ENCODE measurements around the gene TENT4B. TPM values are rescaled to one million over a fixed set of nuclear protein-coding genes. Genes with fewer than 3 reads are reported as not detected.

The TENT4B gene
- polyA plus RNA-seq, 6 donors from 2014 or later: 3.3 to 8.5 (median 4.6) TPM

DNA sequence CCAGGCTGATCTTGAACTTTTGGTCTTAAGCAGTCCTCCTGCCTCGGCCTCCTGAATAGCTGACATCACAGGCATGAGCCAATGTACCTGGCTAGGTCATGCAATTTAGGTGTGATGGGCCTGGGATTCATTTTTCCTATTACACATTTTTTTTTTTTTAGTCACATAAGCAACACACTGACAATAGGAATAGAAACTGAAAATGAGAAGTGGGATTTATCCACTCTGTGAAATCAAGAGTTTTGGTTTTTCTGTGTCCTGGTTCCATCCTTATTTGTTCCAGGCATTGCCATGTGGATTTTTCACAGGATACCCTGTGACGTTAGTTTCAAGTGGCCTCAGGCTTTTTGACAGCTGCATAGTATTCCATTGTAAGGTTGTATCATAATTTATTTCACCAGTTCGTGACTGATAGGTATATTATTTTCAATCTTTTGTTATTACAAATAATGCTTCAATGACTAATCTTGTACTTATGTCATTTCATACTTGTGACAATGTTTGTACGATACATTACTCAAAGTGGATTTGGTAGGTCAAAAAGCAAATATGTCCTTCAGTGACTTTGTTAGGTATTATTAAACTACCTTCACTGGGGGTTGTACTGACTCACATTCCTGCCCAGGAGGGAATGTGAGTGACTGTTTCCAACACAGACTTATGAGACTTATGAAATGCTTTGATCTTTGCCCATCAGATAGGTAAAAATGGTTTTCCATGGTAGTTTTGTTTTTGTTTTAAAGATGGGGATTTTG lies 123.9 kb downstream of the TENT4B start:
- peak overlapping the region; percentile 78 to 100 (median 96) for H3K27ac Mint-ChIP-seq
- ATAC-seq (ENCODE audit: low read depth in 2 of 2): peak in 1 of 2 donors; percentile 10
- H3K4me3 Mint-ChIP-seq: peak overlapping the region; percentile 65 to 99 (median 82)
- H3K4me1 Mint-ChIP-seq: peaks cover 73 to 97% (median 88%) of the 10 kb centered on the region in 3 donors
- H3K27me3 Mint-ChIP-seq: no peaks in the 10 kb centered on the region
- no peak for DNase-seq
- peaks cover 0 to 3% (median 0%) of the 10 kb centered on the region in 7 donors for H3K9me3 Mint-ChIP-seq
- H3K36me3 Mint-ChIP-seq: peaks cover 4 to 6% of the 10 kb centered on the region in 2 donors

DNA sequence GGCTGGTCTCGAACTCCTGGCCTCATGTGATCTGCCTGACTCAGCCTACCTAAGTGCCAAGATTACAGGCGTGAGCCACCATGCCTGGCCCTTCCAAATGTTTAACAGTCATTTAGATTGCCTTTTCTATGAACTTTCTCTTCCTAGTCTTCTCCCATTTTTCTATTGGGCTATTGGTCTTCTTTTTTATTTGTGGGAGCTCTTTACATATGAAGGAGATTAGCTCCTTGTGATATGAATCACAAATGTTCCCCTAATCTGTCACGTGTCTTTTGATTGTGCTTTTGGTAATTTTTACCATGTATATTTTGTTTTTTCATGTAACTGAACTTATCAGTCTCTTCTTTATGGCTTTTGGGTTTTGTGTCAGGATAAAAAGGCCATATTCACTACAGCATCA lies 125.1 kb downstream of the TENT4B start:
- peak overlapping the region; percentile 24 to 98 (median 86) for H3K4me3 Mint-ChIP-seq
- peak overlapping the region; percentile 89 to 100 (median 94) for H3K27ac Mint-ChIP-seq
- H3K27me3 Mint-ChIP-seq: no peaks in the 10 kb centered on the region
- DNase-seq: no peak
- ATAC-seq (ENCODE audit: low read depth in 2 of 2): no peak
- peaks cover 75 to 98% (median 88%) of the 10 kb centered on the region in 3 donors for H3K4me1 Mint-ChIP-seq
- H3K9me3 Mint-ChIP-seq: peaks cover 0 to 3% (median 0%) of the 10 kb centered on the region in 7 donors
- peaks cover 4 to 6% of the 10 kb centered on the region in 2 donors for H3K36me3 Mint-ChIP-seq

DNA sequence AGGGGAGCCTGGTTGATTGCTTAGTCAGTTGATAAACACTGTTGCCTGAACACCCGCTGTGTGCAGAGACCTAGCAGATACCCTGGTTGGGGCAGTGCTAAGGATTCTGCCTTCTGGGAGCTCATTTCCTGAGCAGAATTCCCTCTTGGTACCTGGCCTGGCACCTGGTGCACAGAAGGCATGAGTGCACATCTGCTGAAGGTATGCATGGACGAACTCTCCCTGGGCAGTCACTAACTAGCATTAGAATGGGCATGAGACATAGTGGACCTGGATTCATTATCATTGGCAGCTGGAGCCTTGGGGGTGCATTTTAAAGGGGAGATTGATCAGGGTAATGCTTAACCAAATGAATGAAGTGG lies 126.4 kb downstream of the TENT4B start:
- DNase-seq (no peak), ATAC-seq (ENCODE audit: low read depth in 2 of 2) (no peak)
- H3K27ac Mint-ChIP-seq: peak overlapping the region; percentile 4 to 97 (median 92)
- peaks cover 76 to 99% (median 88%) of the 10 kb centered on the region in 3 donors for H3K4me1 Mint-ChIP-seq
- peak overlapping the region; percentile 32 to 90 (median 77) for H3K4me3 Mint-ChIP-seq
- H3K36me3 Mint-ChIP-seq: peaks cover 4 to 6% of the 10 kb centered on the region in 2 donors
- H3K9me3 Mint-ChIP-seq: peaks cover 0 to 3% (median 0%) of the 10 kb centered on the region in 7 donors
- no peaks in the 10 kb centered on the region for H3K27me3 Mint-ChIP-seq

DNA sequence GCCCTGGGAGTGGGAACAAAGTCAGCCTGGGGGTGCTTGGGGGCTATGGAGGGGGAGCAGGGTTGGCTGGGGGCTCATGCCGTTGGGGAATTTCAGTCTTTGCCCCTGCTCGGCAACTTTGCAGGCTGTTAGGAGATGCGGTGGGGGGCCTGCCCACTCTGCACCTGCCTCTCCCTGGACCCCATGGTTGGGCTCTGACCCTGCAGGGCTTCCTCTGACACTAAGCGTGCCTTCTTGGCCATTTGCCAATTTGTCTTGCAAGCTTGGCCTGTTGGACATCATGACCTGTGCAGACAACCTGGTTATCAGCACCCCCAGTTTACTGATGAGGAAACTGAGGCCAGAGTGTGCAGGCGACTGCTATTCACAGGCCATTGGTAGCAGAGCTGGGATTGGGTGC lies 127.8 kb downstream of the TENT4B start:
- ATAC-seq (ENCODE audit: low read depth in 2 of 2) (no peak), DNase-seq (no peak)
- Mint-ChIP-seq H3K27me3 (no peaks in the 10 kb centered on the region), H3K4me1 (peaks cover 77 to 99% (median 88%) of the 10 kb centered on the region in 3 donors), H3K4me3 (peak overlapping the region; percentile 6 to 91 (median 82)), H3K9me3 (peaks cover 0 to 3% (median 0%) of the 10 kb centered on the region in 7 donors), H3K27ac (peak overlapping the region in 5 of 6 donors; percentile 81 to 99 (median 97)), H3K36me3 (peaks cover 4 to 6% of the 10 kb centered on the region in 2 donors)

Other genes with a start within 250 kb of the TENT4B start
- gene CNEP1R1, start 128.1 kb upstream of the TENT4B start, polyA plus RNA-seq (ENCODE audit: low read depth in 6 of 6): 10 to 100 TPM; 13.2 to 16.6 (median 14.2) TPM
- gene HEATR3, start 87.3 kb upstream of the TENT4B start, polyA plus RNA-seq (ENCODE audit: low read depth in 6 of 6): 1 to 10 TPM; 2.3 to 5.7 (median 4.1) TPM
- gene ADCY7, start 113.2 kb downstream of the TENT4B start, polyA plus RNA-seq (ENCODE audit: low read depth in 6 of 6): 10 to 100 TPM; 23.0 to 42.8 (median 35.9) TPM
- 10 to 100 TPM; 24.5 to 57.2 (median 39.8) TPM for gene BRD7, start 215.7 kb downstream of the TENT4B start, polyA plus RNA-seq (ENCODE audit: low read depth in 6 of 6)

Measured in naive B cell (primary cell).